Keratinocyte (primary cell): Measurements from ENCODE around the gene PARD3. TPM values are rescaled to one million over a fixed set of nuclear protein-coding genes. Genes with fewer than 3 reads are reported as not detected.

Experiments used
- DNase-seq: peaks from one replicate; pipeline ENCODE4 v3.0.0-alpha.2; 2011; ENCODE audit warnings: low read depth, missing footprints, low spot score
- FAIRE-seq: peaks from 2 replicates; lab custom pipeline; 2011; peaks lifted over from hg19 to GRCh38; lab: Jason Lieb, UNC
- H2AFZ ChIP-seq: 2 replicates; pipeline ENCODE4 v1.6.0; 2012; ENCODE audit warnings: low read length, control low read depth, inconsistent platforms; ENCODE audit not compliant: control insufficient read depth
- H3K27ac ChIP-seq: 2 replicates; pipeline ENCODE4 v1.5.1; 2011; ENCODE audit warnings: low read length; ENCODE audit not compliant: control insufficient read depth, insufficient read depth
- H3K27me3 ChIP-seq: 3 replicates; pipeline ENCODE4 v1.6.0; 2011; ENCODE audit warnings: low read length; ENCODE audit not compliant: control insufficient read depth, insufficient read depth; ENCODE audit errors: extremely low read depth
- H3K36me3 ChIP-seq, 2 experiments: 2 replicates in 1 of 2; 3 replicates in 1 of 2; pipeline ENCODE4 v1.5.1; 2011; ENCODE audit warnings: low read length in 2 of 2, mild to moderate bottlenecking in 1 of 2; ENCODE audit not compliant: control insufficient read depth in 2 of 2, insufficient read depth in 2 of 2; ENCODE audit errors: extremely low read depth in 1 of 2
- H3K4me1 ChIP-seq: 3 replicates; pipeline ENCODE4 v1.5.1; 2011; ENCODE audit warnings: low read length; ENCODE audit not compliant: control insufficient read depth, insufficient read depth; ENCODE audit errors: extremely low read depth
- H3K4me2 ChIP-seq: 3 replicates; pipeline ENCODE4 v1.6.0; 2011; ENCODE audit warnings: low read depth, low read length; ENCODE audit not compliant: control insufficient read depth, insufficient read depth; ENCODE audit errors: extremely low read depth
- H3K4me3 ChIP-seq, 3 experiments: fragments of 200-600 bp in 1 of 3; sonication (generic) in 1 of 3; 2 replicates in 2 of 3; 3 replicates in 1 of 3; pipeline ENCODE4 v1.5.1; 2011 to 2016; ENCODE audit warnings: low read length in 3 of 3, mild to moderate bottlenecking in 3 of 3, control low read depth in 2 of 3, inconsistent platforms in 1 of 3, low read depth in 1 of 3, mixed read lengths in 1 of 3, mixed run types in 1 of 3, moderate library complexity in 1 of 3; ENCODE audit not compliant: control insufficient read depth in 2 of 3, insufficient read depth in 2 of 3; ENCODE audit errors: extremely low read depth in 1 of 3
- H3K79me2 ChIP-seq: 2 replicates; pipeline ENCODE4 v1.6.0; 2012; ENCODE audit warnings: low read length; ENCODE audit not compliant: control insufficient read depth, insufficient read depth
- H3K9ac ChIP-seq: 3 replicates; pipeline ENCODE4 v1.6.0; 2011; ENCODE audit warnings: low read length; ENCODE audit not compliant: control insufficient read depth, insufficient read depth; ENCODE audit errors: extremely low read depth
- H3K9me1 ChIP-seq: 3 replicates; pipeline ENCODE4 v1.6.0; 2011; ENCODE audit warnings: low read length; ENCODE audit not compliant: control insufficient read depth, insufficient read depth; ENCODE audit errors: extremely low read depth
- H3K9me3 ChIP-seq: 2 replicates; pipeline ENCODE4 v1.5.1; 2012; ENCODE audit warnings: low read depth, low read length; ENCODE audit not compliant: control insufficient read depth
- H4K20me1 ChIP-seq: 3 replicates; pipeline ENCODE4 v1.6.0; 2011; ENCODE audit warnings: low read length; ENCODE audit not compliant: control insufficient read depth, insufficient read depth; ENCODE audit errors: extremely low read depth
- EZH2 ChIP-seq: IDR thresholded peaks from one replicate; pipeline ENCODE4 v1.6.1; 2012; ENCODE audit warnings: inconsistent platforms, mild to moderate bottlenecking, low read length, moderate library complexity
- dilution Hi-C: fragments of 300-500 bp; cut with MboI; formaldehyde crosslinking; loops from one replicate; pipeline ENCODE4 v1.7.0; 2020; ENCODE audit warnings: low sequenced_read_pairs; ENCODE audit not compliant: extremely low pct_ligation_motif_present
- polyA plus RNA-seq, 5 experiments: library from polyadenylated mRNA; depleted of rRNA in 3 of 5; stranded (reverse) in 3 of 5; stranded (forward) in 1 of 5; unstranded in 1 of 5; fragments of >200 nt; gene quantifications; 1 replicate in 1 of 5; 2 replicates in 3 of 5; 3 replicates in 1 of 5; pipeline versions ENCODE4 v1.2.1 to v1.2.3, GENCODE V29; 2011 to 2012; ENCODE audit warnings: missing spikeins in 2 of 5, low read depth in 1 of 5, low replicate concordance in 1 of 5
- TF ChIP-seq, protein P1 (sequence below), 3 experiments: IDR thresholded peaks in 1 of 3; conservative IDR thresholded peaks in 1 of 3; optimal IDR thresholded peaks in 1 of 3; 2 replicates in 2 of 3; 3 replicates in 1 of 3; pipeline versions ENCODE3 to v1.5.1; 2011; ENCODE audit warnings: low read length in 3 of 3, mild to moderate bottlenecking in 3 of 3, moderate library complexity in 2 of 3, control low read depth in 1 of 3, inconsistent platforms in 1 of 3; ENCODE audit not compliant: insufficient read depth in 2 of 3; ENCODE audit errors: extremely low read depth in 1 of 3

The PARD3 gene
- polyA plus RNA-seq, 1 donor (not counting 4 experiments of a cell fraction or from before 2014, with no cell fraction given): 46.4 TPM

DNA sequence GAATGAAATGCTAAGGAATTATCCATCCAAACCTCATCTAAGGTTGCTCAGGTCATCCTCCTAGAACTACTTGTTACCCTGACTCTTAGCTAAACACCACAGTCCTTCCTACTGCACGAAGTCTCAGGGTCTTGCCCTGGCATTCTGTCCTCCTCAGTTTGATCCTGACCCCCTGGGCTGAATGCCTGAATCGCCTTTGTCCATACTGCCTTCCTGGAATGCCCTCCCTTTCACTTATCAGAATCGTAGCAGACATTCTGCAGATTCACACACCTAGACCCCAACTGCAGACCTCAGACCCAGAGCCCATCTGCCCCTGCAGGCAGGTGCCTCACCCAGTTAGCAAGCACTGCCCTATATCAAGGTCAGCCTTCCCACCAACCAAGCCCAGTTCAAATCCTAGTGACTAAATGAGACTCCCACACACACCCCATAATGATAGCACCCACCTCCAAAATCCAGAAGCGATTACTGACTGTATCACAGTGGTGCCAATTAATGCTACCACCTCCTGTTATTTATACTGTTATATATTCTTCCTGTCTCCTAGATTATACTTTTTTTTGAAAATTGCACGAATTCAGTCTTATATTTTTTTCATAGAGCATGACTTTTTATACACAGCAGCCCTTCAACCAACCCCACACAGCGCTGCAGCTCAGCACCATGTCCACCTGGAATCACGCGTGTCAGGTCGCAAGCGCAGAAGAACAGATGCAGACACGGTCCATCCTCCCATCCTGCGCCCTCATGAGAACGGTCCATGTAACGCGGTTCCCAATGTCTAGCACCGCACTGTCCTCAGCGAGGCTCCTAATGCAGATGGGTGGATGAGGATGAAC is 3.7 kb downstream of the PARD3 start:
- Histone ChIP-seq H3K4me3 (no peak overlapping the region), H3K9me1 (peaks cover 2% of the 10 kb centered on the region), H2AFZ (no peak overlapping the region), H4K20me1 (peaks cover 4% of the 10 kb centered on the region), H3K4me1 (peaks cover 32% of the 10 kb centered on the region), H3K27me3 (no peaks in the 10 kb centered on the region), H3K27ac (no peak overlapping the region), H3K79me2 (peaks cover 80% of the 10 kb centered on the region), H3K36me3 (no peaks in the 10 kb centered on the region), H3K4me2 (no peak overlapping the region), H3K9ac (no peak overlapping the region), H3K9me3 (no peaks in the 10 kb centered on the region)
- dilution Hi-C loops: no loop called here
- no peak for DNase-seq
- TF ChIP-seq EZH2: no peak
- TF ChIP-seq, protein P1, sequence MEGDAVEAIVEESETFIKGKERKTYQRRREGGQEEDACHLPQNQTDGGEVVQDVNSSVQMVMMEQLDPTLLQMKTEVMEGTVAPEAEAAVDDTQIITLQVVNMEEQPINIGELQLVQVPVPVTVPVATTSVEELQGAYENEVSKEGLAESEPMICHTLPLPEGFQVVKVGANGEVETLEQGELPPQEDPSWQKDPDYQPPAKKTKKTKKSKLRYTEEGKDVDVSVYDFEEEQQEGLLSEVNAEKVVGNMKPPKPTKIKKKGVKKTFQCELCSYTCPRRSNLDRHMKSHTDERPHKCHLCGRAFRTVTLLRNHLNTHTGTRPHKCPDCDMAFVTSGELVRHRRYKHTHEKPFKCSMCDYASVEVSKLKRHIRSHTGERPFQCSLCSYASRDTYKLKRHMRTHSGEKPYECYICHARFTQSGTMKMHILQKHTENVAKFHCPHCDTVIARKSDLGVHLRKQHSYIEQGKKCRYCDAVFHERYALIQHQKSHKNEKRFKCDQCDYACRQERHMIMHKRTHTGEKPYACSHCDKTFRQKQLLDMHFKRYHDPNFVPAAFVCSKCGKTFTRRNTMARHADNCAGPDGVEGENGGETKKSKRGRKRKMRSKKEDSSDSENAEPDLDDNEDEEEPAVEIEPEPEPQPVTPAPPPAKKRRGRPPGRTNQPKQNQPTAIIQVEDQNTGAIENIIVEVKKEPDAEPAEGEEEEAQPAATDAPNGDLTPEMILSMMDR (optimal IDR thresholded peaks at IDR 0.05 in 1 of 3, IDR thresholded peaks at IDR 0.05 in 1 of 3, conservative IDR thresholded peaks at IDR 0.05 in 1 of 3; ENCODE audit: extremely low read depth in 1 of 3, insufficient read depth in 2 of 3, low read length in 3 of 3): no peak
- FAIRE-seq: no peak

- TF ChIP-seq, protein P1 (optimal IDR thresholded peaks at IDR 0.05 in 1 of 3, IDR thresholded peaks at IDR 0.05 in 1 of 3, conservative IDR thresholded peaks at IDR 0.05 in 1 of 3; ENCODE audit: extremely low read depth in 1 of 3, insufficient read depth in 2 of 3, low read length in 3 of 3): no peak
- TF ChIP-seq EZH2: no peak
- Histone ChIP-seq H3K79me2 (peaks cover 85% of the 10 kb centered on the region), H2AFZ (no peak overlapping the region), H3K27ac (no peak overlapping the region), H3K9me1 (peaks cover 2% of the 10 kb centered on the region), H3K27me3 (no peaks in the 10 kb centered on the region), H3K4me1 (peaks cover 30% of the 10 kb centered on the region), H3K9ac (no peak overlapping the region), H3K36me3 (no peaks in the 10 kb centered on the region), H3K9me3 (no peaks in the 10 kb centered on the region), H3K4me2 (peak overlapping the region; percentile 82), H4K20me1 (peaks cover 4% of the 10 kb centered on the region), H3K4me3 (peak overlapping the region in 1 of 3 experiments; percentile 46)
- no peak for FAIRE-seq
- dilution Hi-C loops: no loop called here
- no peak for DNase-seq
These were observed 5.3 kb downstream of the PARD3 start for GRCh38 chr10:34809796-34810195.
